Stimulated activated CD8-positive, alpha-beta memory T cell treated with anti-CD3 and anti-CD28 coated beads, Interleukin-15, amount 100 ng/mL, for 1 hour (primary cell): ENCODE measurements around the gene RTP5.
"Not testable (repeated sequence)": the region's sequence is repeated elsewhere in the genome, so short reads cannot be mapped to it uniquely, and the experiment has no call there.

ENCODE experiments used
- DNase-seq: peaks from one replicate; pipeline ENCODE4 v3.0.0-alpha.2; 2020; ENCODE audit warnings: low read depth

RTP5 gene

GRCh38 chr2:241902357-241902991 lies 32.9 kb downstream of the RTP5 start:
- no peak for DNase-seq

- no peak for DNase-seq
Observed at GRCh38 chr2:241903121-241904010, 33.8 kb downstream of the RTP5 start.

GRCh38 chr2:241904011-241904718 lies 34.6 kb downstream of the RTP5 start:
- no peak for DNase-seq

GRCh38 chr2:241904791-241905710 lies 35.5 kb downstream of the RTP5 start:
- DNase-seq, result no peak

DNA sequence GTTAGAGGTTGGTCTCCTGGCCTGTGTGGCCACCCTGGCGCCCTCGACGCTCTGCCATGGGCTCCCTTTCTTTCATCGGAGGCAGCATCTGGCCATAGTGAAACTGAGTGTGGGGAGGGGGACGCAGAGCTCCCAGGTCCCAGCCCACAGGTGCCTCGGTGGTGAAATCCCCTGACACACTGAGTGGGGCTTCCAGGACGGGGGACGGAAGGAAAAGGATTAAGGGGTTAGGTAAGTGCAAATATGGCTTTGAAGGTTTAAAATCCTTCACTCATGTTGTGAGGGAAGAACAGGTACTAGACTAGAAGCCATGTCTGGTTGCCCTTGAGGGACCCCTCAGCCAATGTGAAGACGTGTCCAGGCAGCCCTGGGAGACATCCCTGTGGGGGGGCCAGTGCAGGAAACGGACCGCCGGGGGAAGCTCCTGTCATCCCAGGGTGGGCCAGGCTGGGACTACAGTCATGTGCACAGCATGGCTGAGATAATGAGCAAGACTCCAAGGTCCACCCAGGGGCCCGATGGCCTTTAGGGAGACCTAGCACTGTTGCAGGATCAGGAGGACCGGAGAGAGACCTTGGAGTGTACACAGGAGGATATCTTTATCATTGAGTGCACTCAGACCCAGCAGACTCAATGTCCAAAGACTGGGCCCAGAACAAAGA lies 36.3 kb downstream of the RTP5 start:
- no peak for DNase-seq

DNA sequence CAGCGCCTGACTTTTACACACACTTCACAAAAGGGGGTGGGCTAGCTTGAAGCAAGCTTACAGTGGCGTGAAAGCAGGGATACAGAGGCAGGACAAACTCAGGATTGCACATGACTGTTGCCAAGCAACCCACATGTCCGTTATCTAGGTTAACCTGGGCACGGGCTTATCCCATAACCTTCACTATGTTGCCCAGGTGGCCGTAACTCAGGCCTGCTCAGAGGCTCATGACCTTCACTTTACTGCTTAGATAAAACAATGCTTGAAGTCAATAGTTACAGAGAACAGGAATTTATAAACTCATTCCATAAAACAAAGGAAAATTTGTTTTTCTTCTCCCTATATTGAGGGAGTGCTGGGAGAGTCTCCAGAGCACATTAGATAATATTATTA lies 36.8 kb downstream of the RTP5 start:
- not testable (repeated sequence) for DNase-seq

- DNase-seq, result no peak
Observed at GRCh38 chr2:241906826-241907570, 37.5 kb downstream of the RTP5 start.

- not testable (repeated sequence) for DNase-seq
Observed at GRCh38 chr2:241907831-241908230, 38.3 kb downstream of the RTP5 start.

DNA sequence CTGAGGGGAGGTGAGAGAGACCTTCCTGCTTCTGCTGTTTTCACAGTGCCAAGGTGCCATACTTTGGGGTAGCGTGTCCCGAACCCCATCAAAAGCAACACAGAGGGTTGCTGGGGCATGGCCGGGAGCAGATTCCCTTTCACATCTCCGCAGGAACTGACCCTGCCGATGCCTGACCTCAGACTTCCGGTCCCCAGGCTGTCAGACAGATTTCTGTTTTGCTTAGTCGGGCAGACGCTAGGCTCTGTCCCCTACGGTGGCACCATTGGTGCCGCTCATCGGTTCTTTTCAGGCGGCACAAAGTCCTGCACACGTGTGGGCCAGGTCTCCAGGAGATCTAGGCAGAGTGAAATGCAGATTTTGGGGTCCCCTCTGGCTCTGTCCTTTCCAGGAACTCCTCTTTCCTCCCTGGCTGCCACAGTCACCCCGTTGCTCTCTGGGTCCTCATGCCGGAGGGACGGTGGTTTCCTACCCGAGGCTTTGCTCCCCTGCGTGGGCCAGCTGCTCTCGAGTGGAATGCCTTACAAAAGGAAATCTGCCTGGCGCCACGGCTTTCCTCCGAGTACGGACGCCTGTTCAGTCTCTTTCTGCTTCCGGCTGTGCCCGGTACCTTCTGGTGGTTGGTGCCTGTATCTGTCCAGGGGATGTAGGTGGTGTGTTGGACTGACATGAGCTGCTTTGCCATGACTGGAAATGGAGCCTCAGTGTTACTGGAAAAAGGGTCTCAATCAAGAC lies 39.3 kb downstream of the RTP5 start:
- DNase-seq, result no peak

- no peak for DNase-seq
Observed at GRCh38 chr2:241909769-241910168, 40.2 kb downstream of the RTP5 start.

- DNase-seq, result no peak
Observed at GRCh38 chr2:241910604-241911520, 41.3 kb downstream of the RTP5 start.

- no peak for DNase-seq
Observed at GRCh38 chr2:241911551-241911950, 42.0 kb downstream of the RTP5 start.

- no peak for DNase-seq
Observed at GRCh38 chr2:241912021-241912555, 42.6 kb downstream of the RTP5 start.

- no peak for DNase-seq
Observed at GRCh38 chr2:241913703-241914102, 44.2 kb downstream of the RTP5 start.

GRCh38 chr2:241914542-241914941 lies 45.0 kb downstream of the RTP5 start:
- no peak for DNase-seq

GRCh38 chr2:241921631-241922030 lies 52.1 kb downstream of the RTP5 start:
- DNase-seq, result not testable (repeated sequence)

GRCh38 chr2:241922411-241922810 lies 52.9 kb downstream of the RTP5 start:
- no peak for DNase-seq
